ENCODE data around the gene CACNA2D4.

DNA sequence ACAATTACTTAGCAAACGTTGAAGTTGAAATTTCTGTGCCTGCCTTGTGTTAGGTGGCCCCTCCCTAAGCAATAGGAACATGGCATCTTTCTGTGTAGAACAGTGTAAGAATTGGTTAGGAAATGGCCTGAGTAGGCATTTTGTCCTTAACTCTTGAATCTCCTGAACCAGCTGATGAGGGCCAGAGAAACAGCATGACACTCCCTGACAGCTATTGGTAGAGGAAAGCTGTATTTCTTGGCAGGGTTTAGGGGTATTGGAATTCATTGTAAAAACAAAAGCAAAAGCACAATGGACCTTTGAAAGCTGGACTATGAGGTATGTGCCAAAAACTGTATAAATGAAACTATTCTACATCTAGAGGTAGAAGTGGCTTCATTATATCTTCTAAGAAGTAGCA, 138.7 kb downstream of the CACNA2D4 start:
- TF ChIP-seq, protein P1, sequence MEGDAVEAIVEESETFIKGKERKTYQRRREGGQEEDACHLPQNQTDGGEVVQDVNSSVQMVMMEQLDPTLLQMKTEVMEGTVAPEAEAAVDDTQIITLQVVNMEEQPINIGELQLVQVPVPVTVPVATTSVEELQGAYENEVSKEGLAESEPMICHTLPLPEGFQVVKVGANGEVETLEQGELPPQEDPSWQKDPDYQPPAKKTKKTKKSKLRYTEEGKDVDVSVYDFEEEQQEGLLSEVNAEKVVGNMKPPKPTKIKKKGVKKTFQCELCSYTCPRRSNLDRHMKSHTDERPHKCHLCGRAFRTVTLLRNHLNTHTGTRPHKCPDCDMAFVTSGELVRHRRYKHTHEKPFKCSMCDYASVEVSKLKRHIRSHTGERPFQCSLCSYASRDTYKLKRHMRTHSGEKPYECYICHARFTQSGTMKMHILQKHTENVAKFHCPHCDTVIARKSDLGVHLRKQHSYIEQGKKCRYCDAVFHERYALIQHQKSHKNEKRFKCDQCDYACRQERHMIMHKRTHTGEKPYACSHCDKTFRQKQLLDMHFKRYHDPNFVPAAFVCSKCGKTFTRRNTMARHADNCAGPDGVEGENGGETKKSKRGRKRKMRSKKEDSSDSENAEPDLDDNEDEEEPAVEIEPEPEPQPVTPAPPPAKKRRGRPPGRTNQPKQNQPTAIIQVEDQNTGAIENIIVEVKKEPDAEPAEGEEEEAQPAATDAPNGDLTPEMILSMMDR (IDR thresholded peaks at IDR 0.05): no peak
- no peak for TF ChIP-seq POLR2A (IDR thresholded peaks at IDR 0.05)
